ENCODE measurements around the gene ALDH2.

- TF ChIP-seq CTCF (optimal IDR thresholded peaks at IDR 0.05 in 1 of 3, IDR thresholded peaks at IDR 0.05 in 1 of 3, conservative IDR thresholded peaks at IDR 0.05 in 1 of 3; ENCODE audit: extremely low read depth in 1 of 3, insufficient read depth in 2 of 3, low read length in 3 of 3) (no peak), EZH2 (IDR thresholded peaks at IDR 0.05; ENCODE audit: low read length) (no peak)
Measured at GRCh38 chr12:111858186-111858585, 91.5 kb downstream of the ALDH2 start.

Data from keratinocyte (primary cell).